ENCODE data around the gene SBF1. TPM values are rescaled to one million over a fixed set of nuclear protein-coding genes. Genes with fewer than 3 reads are reported as not detected.
A peak's percentile ranks its signal among the peaks of the same experiment; 100 is the strongest.

The SBF1 gene
- total and polyA plus RNA-seq, 2 of the 13 experiments (the other 11 are each of a cell fraction or from before 2014, with no cell fraction given) = 31.7 to 40.9 TPM

GRCh38 chr22:50456026-50456425 is 18.8 kb downstream of the SBF1 start:
- FAIRE-seq (no peak), DNase-seq (ENCODE audit: low spot score) (no peak), ATAC-seq (no peak)
- POLR2A ChIA-PET = no interaction called here
- no peaks in the 10 kb centered on the region for H3K4me1 ChIP-seq (ENCODE audit: insufficient read depth, low read length)
- H3K4me3 ChIP-seq (replicated peaks in 1 of 3; ENCODE audit: insufficient read depth in 1 of 3, low read depth in 2 of 3, low read length in 3 of 3) = no peak overlapping the region
- intact Hi-C loops (cut with micrococcal nuclease; ENCODE audit: unreplicated experiment) = no loop called here
- H3K27me3 ChIP-seq (ENCODE audit: control insufficient read depth in 1 of 2, insufficient read depth in 2 of 2, low read length in 2 of 2) = no peaks in the 10 kb centered on the region
- no peak overlapping the region for H2AFZ ChIP-seq (ENCODE audit: low read length)
- in situ Hi-C loops (cut with HindIII; ENCODE audit: extremely low pct_ligation_motif_present, low pct_unique_long_range_greater_than_20kb) = no loop called here
- no peak overlapping the region for H3K9ac ChIP-seq (ENCODE audit: insufficient read depth, low read depth, low read length)
- H3K9me3 ChIP-seq (ENCODE audit: low read length) = no peaks in the 10 kb centered on the region
- BruUV-seq (replicated peaks) = no TSS peak
- H3K4me2 ChIP-seq (ENCODE audit: low read depth, low read length) = no peak overlapping the region
- TF ChIP-seq MZF1 (CRISPR knock-in tag; IDR thresholded peaks at IDR 0.05; ENCODE audit: borderline replicate concordance) = no peak
- no peak for TF ChIP-seq KLF13 (CRISPR knock-in tag; IDR thresholded peaks at IDR 0.05)
- TF ChIP-seq ZNF280B (CRISPR knock-in tag; IDR thresholded peaks at IDR 0.05; ENCODE audit: borderline replicate concordance) = 0 out of 2 replicates have a peak, but pooled peaks have one; percentile 5
- no peak for TF ChIP-seq ZFAT (CRISPR knock-in tag; conservative IDR thresholded peaks at IDR 0.05)
- WGBS (ENCODE audit: low lambda C conversion rate) = 100% methylated on average over 7 of the region's 11 CpGs
- H3K36me3 ChIP-seq (replicated peaks in 1 of 2; ENCODE audit: control insufficient read depth in 1 of 2, insufficient read depth in 2 of 2, low read length in 2 of 2) = peaks cover 25 to 52% of the 10 kb centered on the region in 2 experiments; a peak in 4 of 5 replicates
- CTCF ChIA-PET (ENCODE audit: low intra/inter-chr PET ratio, low total read pairs) = no interaction called here
- no peaks in the 10 kb centered on the region for H3K79me2 ChIP-seq (ENCODE audit: insufficient read depth, low read length)
- no peaks in the 10 kb centered on the region for H4K20me1 ChIP-seq (ENCODE audit: insufficient read depth, low read length)
- H3K27ac ChIP-seq (ENCODE audit: extremely low read length, insufficient read depth, low read length) = no peak overlapping the region

- peaks cover 22 to 49% of the 10 kb centered on the region in 2 experiments; a peak in 4 of 5 replicates for H3K36me3 ChIP-seq (replicated peaks in 1 of 2; ENCODE audit: control insufficient read depth in 1 of 2, insufficient read depth in 2 of 2, low read length in 2 of 2)
- no peaks in the 10 kb centered on the region for H3K79me2 ChIP-seq (ENCODE audit: insufficient read depth, low read length)
- H3K27ac ChIP-seq (ENCODE audit: extremely low read length, insufficient read depth, low read length) = no peak overlapping the region
- intact Hi-C loops (cut with micrococcal nuclease; ENCODE audit: unreplicated experiment) (no loop called here), in situ Hi-C loops (cut with HindIII; ENCODE audit: extremely low pct_ligation_motif_present, low pct_unique_long_range_greater_than_20kb) (no loop called here)
- FAIRE-seq = no peak
- H3K27me3 ChIP-seq (ENCODE audit: control insufficient read depth in 1 of 2, insufficient read depth in 2 of 2, low read length in 2 of 2) = no peaks in the 10 kb centered on the region
- CTCF ChIA-PET (ENCODE audit: low intra/inter-chr PET ratio, low total read pairs) = no interaction called here
- no peaks in the 10 kb centered on the region for H3K4me1 ChIP-seq (ENCODE audit: insufficient read depth, low read length)
- no peak for DNase-seq (ENCODE audit: low spot score)
- WGBS (ENCODE audit: low lambda C conversion rate) = 100% methylated on average over 3 of the region's 18 CpGs
- no peaks in the 10 kb centered on the region for H3K9me3 ChIP-seq (ENCODE audit: low read length)
- POLR2A ChIA-PET = no interaction called here
- H3K4me3 ChIP-seq (replicated peaks in 1 of 3; ENCODE audit: insufficient read depth in 1 of 3, low read depth in 2 of 3, low read length in 3 of 3) = no peak overlapping the region
- no peak for ATAC-seq
- no peak overlapping the region for H2AFZ ChIP-seq (ENCODE audit: low read length)
- H3K4me2 ChIP-seq (ENCODE audit: low read depth, low read length) = no peak overlapping the region
- no peak overlapping the region for H3K9ac ChIP-seq (ENCODE audit: insufficient read depth, low read depth, low read length)
- H4K20me1 ChIP-seq (ENCODE audit: insufficient read depth, low read length) = no peaks in the 10 kb centered on the region
- no TSS peak for BruUV-seq (replicated peaks)
- TF ChIP-seq JUN (CRISPR knock-in tag; IDR thresholded peaks at IDR 0.05) (no peak), ZNF557 (CRISPR knock-in tag; IDR thresholded peaks at IDR 0.05) (no peak), ZNF678 (CRISPR knock-in tag; IDR thresholded peaks at IDR 0.05) (no peak), ZSCAN21 (CRISPR knock-in tag; IDR thresholded peaks at IDR 0.05; ENCODE audit: borderline replicate concordance) (no peak), ZNF230 (CRISPR knock-in tag; IDR thresholded peaks at IDR 0.05) (no peak), PLSCR1 (CRISPR knock-in tag; IDR thresholded peaks at IDR 0.05; ENCODE audit: borderline replicate concordance) (no peak), ZEB1 (IDR thresholded peaks at IDR 0.05; ENCODE audit: insufficient replicate concordance, low read depth) (no peak)
Observed at GRCh38 chr22:50455201-50455600, 19.6 kb downstream of the SBF1 start.

Measured in HepG2 (cell line).